GM18868 (cell line): ENCODE data around the gene DLG1.

Source experiments
- ATAC-seq: cut with Tn5 transposase; IDR thresholded peaks from one replicate; pipeline ENCODE4 v1.9.1; 2021; ENCODE audit warnings: mild to moderate bottlenecking, moderate library complexity; ENCODE audit not compliant: unreplicated experiment

DLG1 gene

DNA sequence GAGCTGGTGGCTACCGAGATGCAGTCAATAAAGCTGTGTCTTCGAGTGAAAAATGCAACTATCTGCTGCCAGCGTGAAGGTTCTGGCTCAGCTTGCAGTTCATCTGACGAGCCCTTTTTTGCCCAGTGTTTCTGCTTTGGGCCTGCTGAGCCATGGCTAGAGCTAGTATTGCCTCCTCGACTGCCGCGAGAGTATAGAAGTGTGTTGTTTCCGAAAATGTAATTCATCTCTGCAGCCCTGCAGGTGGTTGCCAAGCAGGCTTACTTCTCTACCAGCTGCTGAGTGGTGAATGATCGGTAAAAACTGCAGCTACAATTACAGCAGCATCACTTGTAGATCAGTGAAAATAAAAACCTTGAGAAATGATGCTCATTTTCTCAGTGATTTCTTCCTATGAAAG lies 114.8 kb downstream of the DLG1 start:
- ATAC-seq = no peak

DNA sequence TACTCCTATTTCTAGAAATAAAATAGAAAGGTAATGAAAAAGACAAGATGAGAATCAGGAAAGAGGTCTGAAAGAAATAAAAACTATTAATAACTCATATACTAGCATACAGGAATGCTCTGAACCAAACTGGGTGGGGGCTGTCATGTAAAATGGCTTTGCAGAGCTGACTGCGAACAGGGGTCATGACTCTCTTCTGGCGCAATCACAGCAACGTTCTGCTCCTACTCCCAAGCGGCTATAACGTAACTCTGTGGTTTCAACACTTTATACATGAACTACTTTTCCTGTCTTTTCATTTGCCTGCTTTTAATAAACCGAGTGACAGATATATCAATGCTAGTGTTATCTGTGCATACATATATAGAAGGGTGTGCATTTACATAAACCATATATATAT lies 116.7 kb downstream of the DLG1 start:
- no peak for ATAC-seq

DNA sequence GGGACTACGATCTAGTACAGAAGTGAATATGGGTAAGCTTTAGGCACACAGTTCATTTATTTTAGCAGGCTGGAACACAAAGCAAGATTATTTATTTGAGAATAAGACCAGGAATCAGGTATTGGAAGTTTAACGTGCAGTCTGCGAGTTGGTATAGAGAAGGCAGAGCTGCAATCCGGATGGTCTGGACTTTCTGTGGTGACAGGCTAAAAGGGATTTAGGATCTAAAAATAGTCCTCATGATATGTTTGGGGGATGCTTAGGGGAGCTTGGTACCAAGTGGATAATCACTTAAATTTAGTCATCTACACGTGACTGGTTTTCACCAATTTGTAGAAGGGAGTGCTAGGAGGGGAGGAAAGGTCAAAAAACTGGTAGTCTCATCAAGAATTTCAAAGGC lies 119.4 kb downstream of the DLG1 start:
- no peak for ATAC-seq

DNA sequence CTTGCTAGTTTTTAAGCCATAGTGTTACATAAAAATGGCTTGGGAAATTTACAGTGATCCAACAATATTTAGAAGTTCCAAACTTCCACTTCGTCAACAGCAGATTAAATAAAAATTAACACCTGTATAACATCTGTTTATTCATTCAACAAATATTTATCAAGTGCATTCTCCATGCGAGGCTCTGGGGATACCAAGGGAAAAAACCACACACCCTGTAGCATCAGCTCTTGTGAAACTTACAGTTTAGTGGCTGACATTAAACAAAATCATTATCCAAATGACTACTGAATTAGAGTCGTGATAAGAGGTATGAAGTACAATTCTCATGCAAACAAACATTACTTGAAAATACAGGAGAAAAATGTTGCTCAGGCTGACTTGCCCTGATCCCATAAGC lies 122.9 kb downstream of the DLG1 start:
- ATAC-seq = no peak

DNA sequence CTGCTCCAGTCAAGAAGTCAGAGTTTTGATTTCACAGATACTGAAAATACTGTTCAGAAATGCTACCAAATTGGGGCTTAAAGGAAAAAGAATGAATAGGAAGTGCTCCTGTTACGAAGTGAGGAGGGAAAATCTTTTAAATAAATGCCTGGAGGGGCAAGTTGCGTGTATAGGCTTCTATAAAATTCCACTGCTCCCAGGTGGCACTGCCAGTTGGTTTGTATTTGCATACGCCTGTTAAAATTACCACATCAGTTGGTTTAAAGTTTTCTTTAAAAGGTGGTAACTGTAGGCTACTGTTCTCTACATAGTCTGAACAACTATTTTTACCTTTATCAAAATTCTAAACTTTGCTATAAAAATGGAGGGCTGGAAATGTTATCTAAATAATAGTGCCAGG lies 123.5 kb downstream of the DLG1 start:
- ATAC-seq = no peak

DNA sequence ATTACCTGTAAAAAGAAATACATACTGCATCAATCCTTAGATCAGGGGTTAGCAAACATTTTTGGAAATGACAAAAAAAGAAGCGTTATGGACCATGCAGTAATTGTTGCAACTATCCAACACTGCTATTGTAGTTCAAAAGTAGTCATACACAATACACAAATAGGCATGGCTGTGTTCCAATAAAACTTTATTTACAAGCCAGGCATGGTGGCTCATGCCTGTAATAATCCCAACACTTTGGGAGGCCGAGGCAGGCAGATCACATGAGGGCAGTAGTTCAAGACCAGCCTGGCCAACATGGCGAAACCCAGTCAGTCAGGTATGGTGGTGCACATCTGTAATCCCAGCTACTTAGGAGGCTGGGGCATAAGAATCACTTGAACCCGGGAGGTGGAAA lies 124.8 kb downstream of the DLG1 start:
- ATAC-seq = no peak

DNA sequence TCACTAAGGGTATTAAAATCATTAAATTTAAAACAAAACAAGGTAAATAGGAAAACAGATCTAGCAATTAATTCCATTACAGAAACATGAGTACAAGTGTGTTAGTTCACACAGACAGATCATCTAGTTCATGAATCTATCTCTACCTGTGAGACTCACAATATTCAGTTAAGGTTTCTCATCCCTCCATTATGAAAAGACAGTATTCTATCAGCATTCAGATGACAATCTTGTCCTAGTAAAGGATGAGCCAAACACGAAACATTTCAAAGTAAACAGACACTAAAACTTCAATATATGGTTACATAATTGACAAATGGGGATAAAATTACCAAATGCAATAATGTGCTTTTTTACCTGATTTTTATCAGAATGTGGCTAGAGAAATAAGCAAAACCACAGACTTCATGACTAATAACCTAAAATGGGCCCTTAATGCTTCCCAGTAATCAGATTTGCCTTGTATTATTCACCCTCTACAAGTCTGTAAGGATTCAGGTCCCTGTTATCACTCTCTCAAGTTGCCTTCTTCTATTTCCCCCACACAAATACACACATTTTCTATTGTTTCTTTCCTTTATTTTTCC lies 126.8 kb downstream of the DLG1 start:
- ATAC-seq = no peak

DNA sequence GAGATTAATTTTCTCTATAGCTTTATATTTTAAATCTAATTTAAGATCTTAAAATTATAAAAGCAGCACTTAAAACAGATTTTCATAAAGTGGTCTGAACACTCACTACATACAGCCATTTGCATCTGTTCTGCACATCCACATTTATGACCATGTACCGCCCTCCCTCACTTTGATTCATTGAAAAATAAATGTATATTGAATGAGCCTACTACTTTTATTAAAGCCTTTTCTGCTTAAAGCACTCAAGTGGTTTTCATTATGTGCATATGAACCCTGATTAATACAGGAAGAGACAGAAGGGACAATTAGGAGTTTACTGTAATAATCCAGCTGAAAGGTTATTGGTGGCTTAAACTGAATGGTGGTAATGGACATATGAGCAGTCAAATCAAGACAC lies 129.4 kb downstream of the DLG1 start:
- no peak for ATAC-seq

DNA sequence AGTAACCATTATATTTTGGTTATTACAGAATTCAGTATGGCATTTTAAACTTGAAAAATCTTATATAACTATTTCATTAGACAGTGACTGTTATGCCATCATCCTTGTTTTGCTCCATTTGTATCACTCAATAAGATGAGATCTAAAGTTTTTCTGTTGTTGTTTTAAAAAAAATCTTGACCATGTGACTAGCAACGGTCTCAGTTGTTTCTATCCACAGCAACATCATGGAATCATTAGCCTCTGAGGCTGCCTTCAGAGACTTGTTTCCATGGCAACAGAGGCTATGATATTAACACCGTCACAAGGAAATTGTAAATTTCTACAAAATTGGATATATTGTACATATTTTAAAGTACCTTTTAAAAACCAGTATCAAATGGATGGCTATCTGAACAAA lies 129.8 kb downstream of the DLG1 start:
- ATAC-seq = no peak

DNA sequence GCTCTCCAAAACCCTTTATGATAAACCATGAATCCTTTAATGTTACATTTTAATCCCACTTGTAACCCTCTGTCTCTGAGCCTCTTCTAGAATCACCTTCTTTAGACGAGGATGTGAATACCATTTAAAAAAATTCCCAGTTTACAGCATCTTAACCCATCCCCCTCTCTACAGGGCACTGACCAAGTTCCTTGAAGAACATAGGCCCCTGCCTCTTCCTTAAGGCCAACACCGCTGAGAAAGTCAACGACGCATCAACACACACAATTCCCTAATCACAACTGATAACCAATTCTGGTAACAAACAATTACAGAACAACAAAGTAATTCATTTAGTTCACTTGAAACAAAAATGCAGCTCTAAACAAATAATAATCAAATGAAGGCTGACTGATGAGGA lies 130.3 kb downstream of the DLG1 start:
- no peak for ATAC-seq

DNA sequence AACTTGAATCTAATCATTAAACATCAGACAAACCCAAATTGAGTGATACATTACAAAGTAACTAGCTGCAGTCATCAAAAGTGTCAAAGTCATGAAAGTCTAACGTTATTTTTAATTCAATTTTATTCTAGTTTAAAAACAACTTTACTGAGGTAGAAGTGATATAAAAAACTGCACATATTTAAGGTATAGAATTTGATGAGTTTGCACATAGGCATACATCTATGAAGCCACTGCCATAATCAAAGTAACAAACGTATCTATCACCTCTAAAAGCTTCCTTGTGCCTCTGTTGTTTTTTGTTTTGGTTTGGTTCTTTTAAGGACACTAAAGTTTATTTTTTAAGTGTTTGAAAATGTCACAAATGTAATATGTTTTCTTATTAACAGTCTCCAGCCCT lies 130.9 kb downstream of the DLG1 start:
- ATAC-seq = no peak

DNA sequence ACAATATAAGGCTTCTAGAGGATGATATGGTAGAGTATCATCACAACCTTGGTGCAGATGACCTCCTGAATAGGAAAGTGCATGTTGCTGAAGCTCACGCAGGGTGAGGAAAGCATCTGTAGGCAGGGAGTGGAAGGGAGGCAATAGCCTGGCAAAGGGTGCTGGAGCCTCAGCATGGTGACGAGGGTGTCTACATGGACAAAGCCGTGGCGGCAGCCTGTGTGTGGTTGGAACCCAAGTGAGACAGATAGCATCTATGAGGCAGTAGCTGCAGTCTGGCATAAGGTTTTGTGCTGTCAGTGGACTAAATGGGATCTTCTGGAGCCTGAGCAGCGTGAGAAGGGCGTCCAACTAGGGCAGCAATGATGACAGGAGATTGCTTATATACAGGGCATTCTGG lies 132.5 kb downstream of the DLG1 start:
- ATAC-seq = no peak

DNA sequence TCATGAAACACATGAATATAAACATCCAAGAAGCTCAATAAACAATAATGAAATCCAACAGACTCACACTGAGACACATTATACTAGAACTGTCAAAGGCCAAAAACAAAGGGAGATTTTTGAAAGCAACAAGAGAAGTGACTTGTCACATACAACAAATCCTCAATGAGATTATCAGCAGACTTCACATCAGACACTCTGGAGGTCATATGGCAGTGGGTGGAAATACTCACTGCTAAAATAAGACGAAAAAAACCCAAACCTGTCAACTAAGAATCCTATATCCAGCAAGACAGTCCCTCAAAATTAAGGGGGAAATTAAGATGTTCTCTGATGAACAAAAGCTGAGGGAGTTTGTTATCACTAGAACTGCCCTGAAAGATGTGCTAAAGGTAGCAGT lies 143.4 kb downstream of the DLG1 start:
- no peak for ATAC-seq

DNA sequence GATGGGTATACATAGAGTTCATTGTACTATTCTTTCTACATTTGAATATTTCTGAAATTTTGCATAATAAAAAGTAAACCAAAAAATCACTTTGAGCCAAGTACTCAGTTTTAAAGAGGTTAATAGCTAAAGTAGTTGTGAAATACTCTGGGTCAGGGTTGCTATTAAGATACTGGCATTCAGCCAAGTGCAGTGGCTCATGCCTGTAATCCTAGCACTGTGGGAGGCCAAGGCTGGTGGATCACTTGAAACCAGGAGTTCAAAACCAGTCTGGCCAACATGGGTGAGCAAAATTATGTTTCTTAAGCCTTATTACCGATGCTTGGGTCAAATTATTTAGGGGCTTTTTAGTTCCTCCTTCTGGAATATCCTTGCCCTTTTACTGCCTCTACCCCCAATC lies 146.8 kb downstream of the DLG1 start:
- no peak for ATAC-seq

DNA sequence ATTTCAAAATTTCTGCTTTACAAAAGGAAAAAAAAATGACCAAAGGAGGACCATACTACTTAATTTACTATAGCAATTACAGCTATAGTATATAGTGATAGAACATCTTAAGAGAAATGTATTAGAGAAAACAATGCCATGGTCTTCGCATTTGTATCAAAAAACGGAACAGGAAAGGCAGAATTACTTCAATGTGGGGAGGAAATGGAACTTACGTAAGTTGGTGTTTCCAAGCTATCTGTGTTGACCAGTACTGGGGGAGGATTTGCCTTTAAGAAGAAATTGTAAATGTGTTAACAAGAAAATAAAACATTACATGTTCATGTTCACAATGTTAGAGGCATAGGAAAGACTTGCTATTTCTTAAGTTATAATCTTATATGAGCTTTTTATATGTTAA lies 148.9 kb downstream of the DLG1 start:
- no peak for ATAC-seq

DNA sequence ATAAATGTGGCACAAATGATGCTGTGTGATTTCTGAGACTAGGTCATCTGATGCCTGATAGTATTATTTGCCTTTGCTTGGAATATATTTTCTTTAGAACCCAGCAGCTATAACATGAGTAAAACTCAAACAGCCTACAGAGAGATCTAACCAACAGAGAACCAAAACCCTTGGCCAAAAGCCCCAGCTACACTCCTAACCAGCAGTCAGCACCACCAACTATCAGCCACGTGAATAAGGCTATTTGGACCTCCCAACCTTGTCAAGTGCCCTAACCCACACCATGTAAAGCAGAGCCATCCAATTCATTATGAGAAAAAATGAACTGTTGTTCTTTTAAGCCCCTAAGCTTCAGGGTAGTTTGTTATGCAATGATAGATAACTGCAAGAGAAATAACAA lies 154.2 kb downstream of the DLG1 start:
- peak; percentile 72 for ATAC-seq

DNA sequence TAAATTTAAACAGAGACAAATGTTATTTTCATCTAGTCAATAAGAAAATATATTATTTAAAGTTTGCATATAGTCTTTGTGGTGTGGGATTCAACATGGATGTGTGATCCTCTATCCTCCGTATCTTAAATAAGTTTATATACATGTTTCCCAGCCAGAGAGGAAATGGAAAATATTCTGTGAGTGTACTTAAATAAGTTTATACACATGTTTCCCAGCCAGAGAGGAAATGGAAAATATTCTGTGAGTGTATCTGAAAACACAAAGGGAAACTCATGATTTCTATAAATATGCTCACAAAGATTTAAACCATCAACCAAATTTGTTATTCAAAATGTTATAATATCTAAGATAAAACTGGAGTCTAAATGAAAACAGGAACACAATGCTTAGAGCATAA lies 158.8 kb downstream of the DLG1 start:
- no peak for ATAC-seq

DNA sequence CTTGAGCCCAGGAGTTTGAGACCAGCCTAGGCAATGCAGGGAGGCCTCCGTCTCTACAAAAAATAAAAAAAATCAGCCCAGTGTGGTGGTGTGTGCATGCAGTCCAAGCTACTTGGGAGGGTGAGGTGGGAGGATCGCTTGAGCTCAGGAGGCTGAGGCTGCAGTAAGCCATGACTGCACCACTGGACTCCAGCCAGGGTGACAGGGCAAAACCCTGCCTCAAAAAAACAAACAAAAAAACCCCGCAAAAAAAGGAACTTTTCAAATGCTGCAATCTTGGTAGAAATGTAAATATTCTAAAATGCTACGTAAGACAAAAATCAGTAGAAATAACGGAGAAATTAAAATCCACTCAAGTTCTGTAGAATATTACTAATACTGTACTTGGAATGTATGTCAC lies 160.7 kb downstream of the DLG1 start:
- ATAC-seq = no peak

DNA sequence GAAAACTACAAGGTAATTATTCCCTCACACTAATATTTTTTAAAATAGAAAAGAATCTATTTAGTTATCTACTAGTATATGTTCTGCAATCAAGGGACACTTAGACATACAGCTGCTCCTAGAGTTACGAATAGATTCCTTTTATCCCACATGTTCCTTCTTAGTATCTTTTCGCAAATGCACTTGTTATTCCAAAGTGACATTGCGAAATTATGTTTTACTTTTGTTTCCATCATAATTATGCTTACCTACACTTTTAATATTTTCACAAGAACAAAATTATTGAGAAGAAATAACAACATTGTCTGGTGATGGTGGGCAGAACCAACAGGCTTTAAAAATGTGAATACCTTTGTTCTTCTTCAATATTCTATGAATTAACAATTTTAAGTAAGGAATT lies 161.7 kb downstream of the DLG1 start:
- no peak for ATAC-seq

DNA sequence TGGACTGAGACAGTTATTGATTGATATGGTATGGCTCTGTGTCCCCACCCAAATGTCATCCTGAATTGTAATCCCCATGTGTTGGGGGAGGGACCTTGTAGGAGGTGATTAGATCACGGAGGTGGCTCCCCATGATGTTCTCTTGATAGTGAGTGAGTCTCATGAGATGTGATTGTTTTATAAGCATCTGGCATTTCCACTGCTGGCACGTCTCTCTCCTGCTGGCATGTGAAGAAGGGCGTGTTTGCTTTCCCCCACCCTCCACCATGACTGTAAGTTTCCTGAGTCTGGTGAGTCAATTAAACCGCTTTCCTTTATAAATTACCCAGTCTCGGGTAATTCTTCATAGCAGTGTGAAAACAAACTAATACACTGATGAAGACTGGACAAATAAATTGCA lies 163.2 kb downstream of the DLG1 start:
- ATAC-seq = no peak

DNA sequence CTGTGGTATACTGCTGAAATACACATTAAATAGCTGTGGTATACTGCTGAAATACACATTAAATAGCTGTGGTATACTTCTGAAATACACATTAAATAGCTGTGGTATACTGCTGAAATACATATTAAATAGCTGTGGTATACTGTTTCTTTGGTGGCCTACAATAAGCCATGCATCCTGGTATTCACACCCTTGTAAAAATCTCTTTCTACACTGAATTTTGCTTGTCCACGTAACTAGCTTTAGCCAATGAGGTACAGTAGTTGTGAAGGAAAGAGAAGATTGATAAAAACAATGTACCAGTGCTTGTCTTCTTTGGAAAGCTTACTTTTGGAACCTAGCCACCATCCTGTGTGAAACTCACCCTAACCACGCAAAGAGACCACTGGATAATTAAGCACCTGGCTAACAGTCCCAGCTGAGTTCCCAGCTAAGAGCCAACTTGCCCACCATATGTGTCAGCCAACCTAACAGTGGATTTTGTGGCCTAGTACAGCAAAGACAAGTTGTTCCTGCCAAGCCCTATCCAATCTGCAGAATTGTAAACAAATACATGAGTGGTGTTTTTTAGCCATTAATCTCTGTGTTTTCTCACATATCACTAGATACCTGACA lies 165.4 kb downstream of the DLG1 start:
- no peak for ATAC-seq

DNA sequence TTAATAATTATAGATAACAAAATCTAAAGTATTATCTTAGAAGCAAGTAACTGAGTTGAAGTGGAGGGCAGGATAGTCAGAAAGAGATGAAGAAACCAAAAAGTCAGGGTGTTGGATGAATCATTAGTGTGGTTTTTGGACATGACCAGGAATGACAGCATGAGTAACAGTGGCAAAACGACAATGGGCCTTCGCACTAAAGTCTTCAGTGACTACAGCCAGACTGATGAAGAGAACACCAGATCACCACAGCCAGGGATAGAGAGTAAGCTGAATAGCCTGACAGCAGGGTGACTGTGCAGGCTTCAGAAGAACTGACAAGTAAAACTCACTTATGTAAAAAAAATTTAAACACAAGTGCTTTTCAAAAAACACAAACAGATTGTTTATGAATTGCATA lies 172.8 kb downstream of the DLG1 start:
- no peak for ATAC-seq

DNA sequence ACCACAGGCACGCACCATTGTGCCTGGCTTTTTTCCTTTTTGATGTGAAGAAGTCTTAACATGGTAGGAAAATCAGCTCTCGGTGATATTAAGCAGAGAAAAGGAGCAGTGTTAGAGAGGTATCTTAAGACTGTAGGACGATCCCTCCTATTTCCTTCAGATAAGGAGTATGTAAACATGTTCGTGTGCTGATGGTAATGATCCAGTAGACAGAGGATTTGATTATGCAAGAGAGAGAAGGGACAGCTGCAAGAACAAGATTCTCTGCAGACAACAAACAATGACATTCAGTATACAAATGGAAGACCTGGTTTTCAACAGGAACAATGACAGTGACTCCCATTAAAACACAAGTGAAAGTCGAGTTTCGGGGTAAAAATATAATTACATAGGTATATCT lies 173.7 kb downstream of the DLG1 start:
- ATAC-seq = no peak
